HEK293T (cell line): ENCODE data around the gene CD163L1.

Source experiments
- ARNT ChIP-seq: fragments of 450-650 bp; IDR thresholded peaks from 2 replicates; pipeline ENCODE4 v1.6.1; 2017; ENCODE audit warnings: mild to moderate bottlenecking
- BHLHE40 ChIP-seq: fragments of 450-650 bp; IDR thresholded peaks from 2 replicates; pipeline ENCODE4 v1.6.1; 2016; ENCODE audit warnings: mild to moderate bottlenecking, moderate library complexity, borderline replicate concordance
- CTBP1 ChIP-seq: fragments of 450-650 bp; IDR thresholded peaks from 2 replicates; pipeline ENCODE4 v1.6.1; 2016; ENCODE audit warnings: borderline replicate concordance
- FOXA1 ChIP-seq: fragments of 450-650 bp; IDR thresholded peaks from 2 replicates; pipeline ENCODE4 v1.6.1; 2016; ENCODE audit warnings: mild to moderate bottlenecking
- FOXK2 ChIP-seq: fragments of 450-650 bp; IDR thresholded peaks from 2 replicates; pipeline ENCODE4 v1.6.1; 2016; ENCODE audit warnings: mild to moderate bottlenecking
- FOXM1 ChIP-seq: fragments of 450-650 bp; IDR thresholded peaks from 2 replicates; pipeline ENCODE4 v1.6.1; 2017; ENCODE audit warnings: mild to moderate bottlenecking, borderline replicate concordance
- HDGF ChIP-seq: fragments of 450-650 bp; IDR thresholded peaks from 2 replicates; pipeline ENCODE4 v1.6.1; 2017; ENCODE audit warnings: antibody characterized with exemption, borderline replicate concordance
- L3MBTL2 ChIP-seq: fragments of 450-650 bp; conservative IDR thresholded peaks from 2 replicates; pipeline ENCODE4 v1.6.1; 2016; ENCODE audit warnings: mild to moderate bottlenecking
- LEF1 ChIP-seq: fragments of 450-650 bp; IDR thresholded peaks from 2 replicates; pipeline ENCODE4 v1.6.1; 2017; ENCODE audit warnings: mild to moderate bottlenecking, borderline replicate concordance
- NFRKB ChIP-seq: fragments of 450-650 bp; IDR thresholded peaks from 2 replicates; pipeline ENCODE4 v1.6.1; 2016; ENCODE audit warnings: mild to moderate bottlenecking, moderate library complexity
- SP1 ChIP-seq: fragments of 450-650 bp; IDR thresholded peaks from 2 replicates; pipeline ENCODE4 v1.6.1; 2017
- SUZ12 ChIP-seq: fragments of 450-650 bp; IDR thresholded peaks from 2 replicates; pipeline ENCODE4 v1.6.1; 2016; ENCODE audit warnings: mild to moderate bottlenecking
- TARDBP ChIP-seq: fragments of 450-650 bp; IDR thresholded peaks from 2 replicates; pipeline ENCODE4 v1.6.1; 2016
- TF ChIP-seq, protein P1 (sequence below): fragments of 450-650 bp; IDR thresholded peaks from 2 replicates; pipeline ENCODE4 v1.6.1; 2016

DNA sequence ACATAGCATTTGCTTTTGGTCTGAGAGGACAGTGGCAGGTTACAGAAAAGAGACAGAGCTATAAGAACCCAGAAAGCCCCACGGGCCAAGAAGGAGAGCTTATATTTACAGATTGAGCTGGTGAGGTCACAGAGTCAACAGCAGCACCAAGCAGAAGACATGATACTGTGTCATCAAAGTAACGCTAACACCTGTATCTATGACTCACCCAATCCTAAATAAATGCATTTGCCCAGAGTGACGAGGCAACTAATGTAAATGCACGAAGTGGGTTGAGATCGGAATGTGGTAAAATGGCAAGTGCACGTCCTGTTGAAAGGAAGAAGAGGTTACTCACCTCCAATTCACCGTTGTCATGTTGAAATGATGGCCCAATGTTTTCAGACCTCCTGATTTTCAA lies 6.7 kb upstream of the CD163L1 start:
- TF ChIP-seq FOXA1 (no peak), LEF1 (no peak), NFRKB (no peak), CTBP1 (no peak), HDGF (no peak), FOXM1 (no peak), FOXK2 (no peak), SUZ12 (no peak), L3MBTL2 (no peak), BHLHE40 (no peak), SP1 (no peak), ARNT (no peak), TARDBP (no peak)
- TF ChIP-seq, protein P1, sequence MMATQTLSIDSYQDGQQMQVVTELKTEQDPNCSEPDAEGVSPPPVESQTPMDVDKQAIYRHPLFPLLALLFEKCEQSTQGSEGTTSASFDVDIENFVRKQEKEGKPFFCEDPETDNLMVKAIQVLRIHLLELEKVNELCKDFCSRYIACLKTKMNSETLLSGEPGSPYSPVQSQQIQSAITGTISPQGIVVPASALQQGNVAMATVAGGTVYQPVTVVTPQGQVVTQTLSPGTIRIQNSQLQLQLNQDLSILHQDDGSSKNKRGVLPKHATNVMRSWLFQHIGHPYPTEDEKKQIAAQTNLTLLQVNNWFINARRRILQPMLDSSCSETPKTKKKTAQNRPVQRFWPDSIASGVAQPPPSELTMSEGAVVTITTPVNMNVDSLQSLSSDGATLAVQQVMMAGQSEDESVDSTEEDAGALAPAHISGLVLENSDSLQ, result no peak
